Smooth muscle cell of the brain vasculature (primary cell): Measurements from ENCODE around the gene NRIP2.
A peak's percentile ranks its signal among the peaks of the same experiment; 100 is the strongest.

Experiments
- DNase-seq: peaks from one replicate; pipeline ENCODE4 v3.0.0-alpha.2; 2012; ENCODE audit warnings: low read depth, low spot score

Gene NRIP2

GRCh38 chr12:2845280-2845679 lies 10.4 kb upstream of the NRIP2 start:
- DNase-seq = no peak

GRCh38 chr12:2844786-2845185 lies 10.0 kb upstream of the NRIP2 start:
- DNase-seq = no peak

GRCh38 chr12:2842948-2843347 lies 8.1 kb upstream of the NRIP2 start:
- DNase-seq = no peak

GRCh38 chr12:2841056-2841650 lies 6.3 kb upstream of the NRIP2 start:
- no peak for DNase-seq

- no peak for DNase-seq
These were observed 1.7 kb upstream of the NRIP2 start for GRCh38 chr12:2836574-2836973.

GRCh38 chr12:2835691-2836403 lies 1.0 kb upstream of the NRIP2 start:
- no peak for DNase-seq

GRCh38 chr12:2833810-2834209 lies 1.0 kb downstream of the NRIP2 start:
- DNase-seq = no peak

GRCh38 chr12:2833327-2833726 lies 1.5 kb downstream of the NRIP2 start:
- no peak for DNase-seq

- no peak for DNase-seq
These were observed 2.2 kb downstream of the NRIP2 start for GRCh38 chr12:2832550-2833127.

GRCh38 chr12:2829275-2829674 lies 5.6 kb downstream of the NRIP2 start:
- no peak for DNase-seq

GRCh38 chr12:2826721-2827515 lies 7.9 kb downstream of the NRIP2 start:
- no peak for DNase-seq

- no peak for DNase-seq
These were observed 8.8 kb downstream of the NRIP2 start for GRCh38 chr12:2826036-2826435.

- no peak for DNase-seq
These were observed 9.7 kb downstream of the NRIP2 start for GRCh38 chr12:2825132-2825531.

- DNase-seq = no peak
These were observed 10.3 kb downstream of the NRIP2 start for GRCh38 chr12:2824541-2824940.

GRCh38 chr12:2823483-2823882 lies 11.4 kb downstream of the NRIP2 start:
- no peak for DNase-seq

GRCh38 chr12:2820432-2820831 lies 14.4 kb downstream of the NRIP2 start:
- DNase-seq = no peak

GRCh38 chr12:2819810-2820209 lies 15.0 kb downstream of the NRIP2 start:
- DNase-seq = no peak

- DNase-seq = no peak
These were observed 21.3 kb downstream of the NRIP2 start for GRCh38 chr12:2813214-2814185.

GRCh38 chr12:2812290-2813213 lies 22.3 kb downstream of the NRIP2 start, which contains the start of gene ITFG2:
Gene ITFG2 (plus strand): TSS chr12:2812668. CDS start chr12:2812761, 93 bp downstream.
- peak; percentile 94 for DNase-seq

- no peak for DNase-seq
These were observed 23.0 kb downstream of the NRIP2 start for GRCh38 chr12:2811801-2812200.
